Measurements from ENCODE around the gene MCOLN3. TPM values are rescaled to one million over a fixed set of nuclear protein-coding genes. Genes with fewer than 3 reads are reported as not detected.

The MCOLN3 gene
- total and polyA plus RNA-seq, 2 of the 4 experiments (the other 2 are of a cell fraction), result 0.03 TPM; not detected in 1

DNA sequence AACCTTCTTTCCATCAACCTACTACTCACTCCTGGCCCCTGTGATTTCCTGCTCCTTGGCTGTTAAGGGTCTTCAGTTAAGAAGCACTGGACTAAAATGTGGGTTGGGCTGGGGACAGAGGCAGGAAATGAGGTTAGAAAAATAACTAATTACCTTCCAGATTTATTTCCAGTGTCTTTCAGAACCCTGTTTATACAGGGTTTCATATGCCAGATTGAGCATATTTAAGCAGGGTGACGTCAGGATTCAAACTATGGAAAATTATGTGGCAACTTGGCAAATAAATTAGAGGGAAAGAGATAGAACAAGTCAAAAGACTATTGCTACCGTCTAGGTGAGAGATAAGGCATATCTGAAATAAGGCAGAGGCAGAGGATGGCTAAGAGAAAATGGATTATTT lies 11.7 kb upstream of the MCOLN3 start:
- H4K5ac ChIP-seq (ENCODE audit: low read depth, low read length), result no peak overlapping the region
- DNase-seq (no peak), ATAC-seq (ENCODE audit: low read depth) (no peak)
- no peak overlapping the region for H4K91ac ChIP-seq (ENCODE audit: insufficient read depth, low read depth, low read length)
- no peak overlapping the region for H2BK20ac ChIP-seq (ENCODE audit: low read depth, low read length)
- H3K14ac ChIP-seq (replicated peaks; ENCODE audit: low read depth, low read length), result no peak overlapping the region
- WGBS, 2 experiments (ENCODE audit: extremely low coverage in 2 of 2, insufficient read length in 1 of 2), result 42% methylated on average over 2 of the region's 2 CpGs; no CpG with 5 or more reads in 1 of the 2 experiments
- ChIA-PET CTCF (no interaction called here), POLR2A (ENCODE audit: unreplicated experiment) (no interaction called here)
- no peak overlapping the region for H2AK5ac ChIP-seq (ENCODE audit: low read depth, low read length)
- no peaks in the 10 kb centered on the region for H3K79me1 ChIP-seq (ENCODE audit: low read depth in 1 of 2, low read length in 2 of 2)
- H3K27me3 ChIP-seq (ENCODE audit: control insufficient read depth, insufficient read depth, low read length), result peaks cover 5% of the 10 kb centered on the region
- H3K36me3 ChIP-seq (ENCODE audit: control insufficient read depth, insufficient read depth, low read length), result no peaks in the 10 kb centered on the region
- dilution Hi-C loops (cut with HindIII; ENCODE audit: low sequenced_read_pairs, unreplicated experiment), result no loop called here
- TF ChIP-seq CEBPB (IDR thresholded peaks at IDR 0.05; ENCODE audit: low read depth, low read length), result no peak
- TF ChIP-seq FOS (IDR thresholded peaks at IDR 0.05; ENCODE audit: low read depth, low read length), result no peak
- TF ChIP-seq MAFK (IDR thresholded peaks at IDR 0.05; ENCODE audit: low read depth, low read length), result no peak
- TF ChIP-seq USF2 (IDR thresholded peaks at IDR 0.05; ENCODE audit: low read depth, low read length), result no peak
- no peak for TF ChIP-seq RFX5 (IDR thresholded peaks at IDR 0.05; ENCODE audit: low read depth, low read length)
- no peak for TF ChIP-seq CHD1 (IDR thresholded peaks at IDR 0.05; ENCODE audit: low read depth, low read length)
- no peak for TF ChIP-seq RCOR1 (IDR thresholded peaks at IDR 0.05; ENCODE audit: insufficient replicate concordance, low read length)
- no peak overlapping the region for H3K4me2 ChIP-seq (ENCODE audit: low read depth, low read length)
- H2BK5ac ChIP-seq (ENCODE audit: low read depth, low read length, poor library complexity, severe bottlenecking), result no peak overlapping the region
- no peaks in the 10 kb centered on the region for H4K20me1 ChIP-seq (ENCODE audit: insufficient read depth, low read length)
- no TSS peak for BruUV-seq (replicated peaks)
- H3K23ac ChIP-seq (ENCODE audit: low read depth, low read length), result no peak overlapping the region
- H2BK120ac ChIP-seq (ENCODE audit: low read depth, low read length), result no peak overlapping the region
- H3K4me3 ChIP-seq (ENCODE audit: insufficient read depth, low read depth, low read length), result no peak overlapping the region
- no peak overlapping the region for H4K8ac ChIP-seq (ENCODE audit: low read depth in 2 of 2, low read length in 2 of 2)
- H2AK9ac ChIP-seq (replicated peaks; ENCODE audit: low read depth, low read length, poor library complexity), result no peak overlapping the region
- intact Hi-C loops (cut with micrococcal nuclease), result loop anchor here (1.0 kb wide), 1 partner anchor 40 kb away; no protein-coding TSS in a partner anchor
- H3K18ac ChIP-seq (ENCODE audit: low read depth, low read length), result no peak overlapping the region
- no peaks in the 10 kb centered on the region for H3K9me1 ChIP-seq (ENCODE audit: insufficient read depth, low read length)
- no peak overlapping the region for H3K27ac ChIP-seq (ENCODE audit: insufficient read depth, low read length)
- no peak overlapping the region for H2AFZ ChIP-seq (replicated peaks; ENCODE audit: low read length, poor library complexity)
- no peak overlapping the region for H2BK15ac ChIP-seq (ENCODE audit: low read depth, low read length)
- H3K56ac ChIP-seq (ENCODE audit: extremely low read depth, insufficient read depth, low read length), result no peak overlapping the region
- no peaks in the 10 kb centered on the region for H3K9me3 ChIP-seq (ENCODE audit: control insufficient read depth, insufficient read depth, low read length)
- in situ Hi-C loops (cut with MboI; ENCODE audit: low sequenced_read_pairs), result no loop called here
- H3K9ac ChIP-seq (ENCODE audit: low read depth, low read length), result no peak overlapping the region
- H3K4me1 ChIP-seq (ENCODE audit: control insufficient read depth, insufficient read depth, low read length), result no peaks in the 10 kb centered on the region
- H3K4ac ChIP-seq (ENCODE audit: low read depth, low read length), result no peak overlapping the region

Data from IMR-90 (cell line).